ENCODE measurements around the gene HKDC1. TPM values are rescaled to one million over a fixed set of nuclear protein-coding genes. Genes with fewer than 3 reads are reported as not detected.

HKDC1 gene
- polyA plus RNA-seq, 1 of the 3 experiments (the other 2 are of a cell fraction): 0.10 TPM

- TF ChIP-seq USF2 (IDR thresholded peaks at IDR 0.05; ENCODE audit: borderline replicate concordance, low read depth, low read length) (no peak), USF1 (IDR thresholded peaks at IDR 0.05; ENCODE audit: borderline replicate concordance, low read depth) (no peak), MEF2A (IDR thresholded peaks at IDR 0.05; ENCODE audit: borderline replicate concordance, low read depth) (no peak)
- TF ChIP-seq, protein P1, sequence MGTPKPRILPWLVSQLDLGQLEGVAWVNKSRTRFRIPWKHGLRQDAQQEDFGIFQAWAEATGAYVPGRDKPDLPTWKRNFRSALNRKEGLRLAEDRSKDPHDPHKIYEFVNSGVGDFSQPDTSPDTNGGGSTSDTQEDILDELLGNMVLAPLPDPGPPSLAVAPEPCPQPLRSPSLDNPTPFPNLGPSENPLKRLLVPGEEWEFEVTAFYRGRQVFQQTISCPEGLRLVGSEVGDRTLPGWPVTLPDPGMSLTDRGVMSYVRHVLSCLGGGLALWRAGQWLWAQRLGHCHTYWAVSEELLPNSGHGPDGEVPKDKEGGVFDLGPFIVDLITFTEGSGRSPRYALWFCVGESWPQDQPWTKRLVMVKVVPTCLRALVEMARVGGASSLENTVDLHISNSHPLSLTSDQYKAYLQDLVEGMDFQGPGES (IDR thresholded peaks at IDR 0.05; ENCODE audit: low read depth, low read length): no peak
These were observed 26.6 kb downstream of the HKDC1 start (continued) for GRCh38 chr10:69246581-69247312.

- no peaks in the 10 kb centered on the region for H4K20me1 ChIP-seq (ENCODE audit: insufficient read depth)
- DNase-seq: no peak
- no peak overlapping the region for H3K4me3 ChIP-seq (ENCODE audit: low read depth in 2 of 2, low read length in 1 of 2)
- no peaks in the 10 kb centered on the region for H3K9me2 ChIP-seq
- no peaks in the 10 kb centered on the region for H3K36me3 ChIP-seq (replicated peaks in 1 of 2; ENCODE audit: control insufficient read depth in 1 of 2, insufficient read depth in 2 of 2, low read length in 1 of 2)
- H3F3A ChIP-seq (replicated peaks; ENCODE audit: insufficient read depth): no peaks in the 10 kb centered on the region
- POLR2A ChIA-PET: no interaction called here
- no peak overlapping the region for H3K9ac ChIP-seq
- no peak for TF ChIP-seq NRF1 (IDR thresholded peaks at IDR 0.05; ENCODE audit: low read depth, low read length)
- TF ChIP-seq, protein P2, sequence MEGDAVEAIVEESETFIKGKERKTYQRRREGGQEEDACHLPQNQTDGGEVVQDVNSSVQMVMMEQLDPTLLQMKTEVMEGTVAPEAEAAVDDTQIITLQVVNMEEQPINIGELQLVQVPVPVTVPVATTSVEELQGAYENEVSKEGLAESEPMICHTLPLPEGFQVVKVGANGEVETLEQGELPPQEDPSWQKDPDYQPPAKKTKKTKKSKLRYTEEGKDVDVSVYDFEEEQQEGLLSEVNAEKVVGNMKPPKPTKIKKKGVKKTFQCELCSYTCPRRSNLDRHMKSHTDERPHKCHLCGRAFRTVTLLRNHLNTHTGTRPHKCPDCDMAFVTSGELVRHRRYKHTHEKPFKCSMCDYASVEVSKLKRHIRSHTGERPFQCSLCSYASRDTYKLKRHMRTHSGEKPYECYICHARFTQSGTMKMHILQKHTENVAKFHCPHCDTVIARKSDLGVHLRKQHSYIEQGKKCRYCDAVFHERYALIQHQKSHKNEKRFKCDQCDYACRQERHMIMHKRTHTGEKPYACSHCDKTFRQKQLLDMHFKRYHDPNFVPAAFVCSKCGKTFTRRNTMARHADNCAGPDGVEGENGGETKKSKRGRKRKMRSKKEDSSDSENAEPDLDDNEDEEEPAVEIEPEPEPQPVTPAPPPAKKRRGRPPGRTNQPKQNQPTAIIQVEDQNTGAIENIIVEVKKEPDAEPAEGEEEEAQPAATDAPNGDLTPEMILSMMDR (IDR thresholded peaks at IDR 0.05): no peak
- TF ChIP-seq TAF1 (IDR thresholded peaks at IDR 0.05; ENCODE audit: borderline replicate concordance, low read depth, low read length): no peak
- no peak for TF ChIP-seq NFIC (IDR thresholded peaks at IDR 0.05; ENCODE audit: borderline replicate concordance)
- TF ChIP-seq JUND (IDR thresholded peaks at IDR 0.05): no peak
- no peak for TF ChIP-seq ELF1 (IDR thresholded peaks at IDR 0.05)
- TF ChIP-seq EP300 (IDR thresholded peaks at IDR 0.05; ENCODE audit: borderline replicate concordance in 1 of 2, low read depth in 1 of 2, low read length in 1 of 2): no peak
- TF ChIP-seq RXRA (IDR thresholded peaks at IDR 0.05; ENCODE audit: borderline replicate concordance, low read depth): no peak
- TF ChIP-seq TCF12 (IDR thresholded peaks at IDR 0.05): no peak
- no peak for TF ChIP-seq USF2 (IDR thresholded peaks at IDR 0.05; ENCODE audit: borderline replicate concordance, low read depth, low read length)
- TF ChIP-seq CHD2 (IDR thresholded peaks at IDR 0.05; ENCODE audit: low read length, partially characterized antibody): no peak
- no peak for TF ChIP-seq POLR2AphosphoS5 (IDR thresholded peaks at IDR 0.05; ENCODE audit: low read depth, low read length)
- no peak for TF ChIP-seq SMC3 (IDR thresholded peaks at IDR 0.05; ENCODE audit: low read depth, low read length)
- TF ChIP-seq MEF2A (IDR thresholded peaks at IDR 0.05; ENCODE audit: borderline replicate concordance, low read depth): no peak
- no peak for TF ChIP-seq RCOR1 (IDR thresholded peaks at IDR 0.05; ENCODE audit: low read length)
- TF ChIP-seq, protein P3, sequence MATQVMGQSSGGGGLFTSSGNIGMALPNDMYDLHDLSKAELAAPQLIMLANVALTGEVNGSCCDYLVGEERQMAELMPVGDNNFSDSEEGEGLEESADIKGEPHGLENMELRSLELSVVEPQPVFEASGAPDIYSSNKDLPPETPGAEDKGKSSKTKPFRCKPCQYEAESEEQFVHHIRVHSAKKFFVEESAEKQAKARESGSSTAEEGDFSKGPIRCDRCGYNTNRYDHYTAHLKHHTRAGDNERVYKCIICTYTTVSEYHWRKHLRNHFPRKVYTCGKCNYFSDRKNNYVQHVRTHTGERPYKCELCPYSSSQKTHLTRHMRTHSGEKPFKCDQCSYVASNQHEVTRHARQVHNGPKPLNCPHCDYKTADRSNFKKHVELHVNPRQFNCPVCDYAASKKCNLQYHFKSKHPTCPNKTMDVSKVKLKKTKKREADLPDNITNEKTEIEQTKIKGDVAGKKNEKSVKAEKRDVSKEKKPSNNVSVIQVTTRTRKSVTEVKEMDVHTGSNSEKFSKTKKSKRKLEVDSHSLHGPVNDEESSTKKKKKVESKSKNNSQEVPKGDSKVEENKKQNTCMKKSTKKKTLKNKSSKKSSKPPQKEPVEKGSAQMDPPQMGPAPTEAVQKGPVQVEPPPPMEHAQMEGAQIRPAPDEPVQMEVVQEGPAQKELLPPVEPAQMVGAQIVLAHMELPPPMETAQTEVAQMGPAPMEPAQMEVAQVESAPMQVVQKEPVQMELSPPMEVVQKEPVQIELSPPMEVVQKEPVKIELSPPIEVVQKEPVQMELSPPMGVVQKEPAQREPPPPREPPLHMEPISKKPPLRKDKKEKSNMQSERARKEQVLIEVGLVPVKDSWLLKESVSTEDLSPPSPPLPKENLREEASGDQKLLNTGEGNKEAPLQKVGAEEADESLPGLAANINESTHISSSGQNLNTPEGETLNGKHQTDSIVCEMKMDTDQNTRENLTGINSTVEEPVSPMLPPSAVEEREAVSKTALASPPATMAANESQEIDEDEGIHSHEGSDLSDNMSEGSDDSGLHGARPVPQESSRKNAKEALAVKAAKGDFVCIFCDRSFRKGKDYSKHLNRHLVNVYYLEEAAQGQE (IDR thresholded peaks at IDR 0.05; ENCODE audit: low read depth, low read length): no peak
- H3K27me3 ChIP-seq (ENCODE audit: insufficient read depth): no peaks in the 10 kb centered on the region
- WGBS (ENCODE audit: low lambda C conversion rate): 87% methylated on average over 10 of the region's 13 CpGs
- H3K27ac ChIP-seq (ENCODE audit: low read depth in 2 of 2, low read length in 1 of 2): no peak overlapping the region
- no peak overlapping the region for H2AFZ ChIP-seq (ENCODE audit: low read depth)
- CTCF ChIA-PET: interaction anchor here (1.3 to 1.5 kb wide), 2 partner anchors 9 to 145 kb away, joined by 4 to 7 read pairs; no protein-coding TSS in a partner anchor
- H3K4me1 ChIP-seq (ENCODE audit: control insufficient read depth in 1 of 2, insufficient read depth in 2 of 2, low read depth in 1 of 2, low read length in 1 of 2): no peaks in the 10 kb centered on the region
- no peaks in the 10 kb centered on the region for H3K79me2 ChIP-seq (ENCODE audit: insufficient read depth)
- no peaks in the 10 kb centered on the region for H3K9me3 ChIP-seq
- no peak overlapping the region for H3K4me2 ChIP-seq
These were observed 27.2 kb downstream of the HKDC1 start for GRCh38 chr10:69247313-69247710.

Measured in SK-N-SH (cell line).